ENCODE data around the gene KLRB1. TPM values are rescaled to one million over a fixed set of nuclear protein-coding genes. Genes with fewer than 3 reads are reported as not detected.
"Not testable (repeated sequence)": the region's sequence is repeated elsewhere in the genome, so short reads cannot be mapped to it uniquely, and the experiment has no call there.

KLRB1 gene
- total RNA-seq, 1 donor from 2014 or later: 0.41 TPM

GRCh38 chr12:9619411-9620179 is 11.9 kb upstream of the KLRB1 start:
- no peak for DNase-seq

DNA sequence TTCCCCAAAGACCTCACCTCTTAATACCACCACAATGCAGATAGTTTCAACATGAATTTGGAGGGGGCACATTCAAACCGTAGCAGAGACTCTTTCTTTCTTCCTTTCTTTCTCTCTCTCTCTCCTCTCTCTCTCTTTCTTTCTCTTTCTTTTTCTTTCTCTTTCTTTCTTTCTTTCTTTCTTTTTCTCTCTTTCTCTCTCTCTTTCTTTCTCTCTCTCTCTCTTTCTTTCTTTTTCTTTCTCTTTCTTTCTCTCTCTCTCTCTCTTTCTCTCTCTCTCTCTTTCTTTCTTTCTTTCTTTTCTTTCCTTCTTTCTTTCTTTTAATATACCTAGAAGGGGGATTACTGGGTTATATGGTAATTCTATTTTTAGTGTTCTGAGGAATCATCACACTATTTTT is 11.2 kb upstream of the KLRB1 start:
- not testable (repeated sequence) for DNase-seq

DNA sequence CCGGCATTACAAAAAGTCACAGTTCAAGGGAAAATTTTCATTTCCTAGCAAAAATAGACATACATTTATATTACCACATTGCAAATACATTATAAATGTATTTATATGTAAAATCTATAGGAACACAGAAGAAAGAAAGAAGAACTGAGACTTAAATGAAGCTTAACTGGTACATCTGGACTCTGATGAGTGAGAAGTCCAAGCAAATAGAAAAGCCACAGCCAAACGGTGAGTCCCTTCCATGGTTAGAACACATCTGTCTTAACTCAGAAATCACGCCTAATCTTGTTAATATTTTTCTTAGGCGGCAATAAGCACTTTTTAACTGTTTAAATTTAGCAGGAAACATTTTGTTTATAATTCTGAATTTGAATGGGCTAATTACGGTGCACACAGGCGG is 9.4 kb upstream of the KLRB1 start:
- DNase-seq: no peak

GRCh38 chr12:9615420-9616136 is 7.9 kb upstream of the KLRB1 start:
- DNase-seq: no peak

GRCh38 chr12:9610606-9611005 is 2.9 kb upstream of the KLRB1 start:
- DNase-seq: not testable (repeated sequence)

GRCh38 chr12:9606736-9607372 is 862 bp downstream of the KLRB1 start:
- DNase-seq: no peak

GRCh38 chr12:9606247-9606646 is 1.5 kb downstream of the KLRB1 start:
- DNase-seq: no peak

- DNase-seq: no peak
Measured at GRCh38 chr12:9605483-9605882, 2.2 kb downstream of the KLRB1 start.

DNA sequence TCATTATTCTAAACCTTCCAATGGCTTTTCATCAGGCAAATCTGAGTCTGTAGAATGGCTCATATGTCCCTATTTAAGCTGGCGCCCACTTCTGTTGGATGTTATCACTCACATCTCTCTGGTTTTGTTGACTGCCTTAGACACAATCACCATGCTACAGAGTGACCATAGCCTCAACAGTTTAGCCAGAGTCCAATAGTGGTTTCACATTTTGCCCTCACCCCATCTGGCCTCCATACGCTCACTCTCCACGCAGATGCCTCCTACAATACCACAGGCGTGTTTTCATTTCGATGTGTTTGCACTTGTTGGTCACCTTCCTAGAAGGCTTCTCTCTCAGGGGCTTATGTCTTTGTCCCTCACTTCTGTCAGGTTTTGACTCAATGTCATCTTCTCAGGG is 3.4 kb downstream of the KLRB1 start:
- no peak for DNase-seq

DNA sequence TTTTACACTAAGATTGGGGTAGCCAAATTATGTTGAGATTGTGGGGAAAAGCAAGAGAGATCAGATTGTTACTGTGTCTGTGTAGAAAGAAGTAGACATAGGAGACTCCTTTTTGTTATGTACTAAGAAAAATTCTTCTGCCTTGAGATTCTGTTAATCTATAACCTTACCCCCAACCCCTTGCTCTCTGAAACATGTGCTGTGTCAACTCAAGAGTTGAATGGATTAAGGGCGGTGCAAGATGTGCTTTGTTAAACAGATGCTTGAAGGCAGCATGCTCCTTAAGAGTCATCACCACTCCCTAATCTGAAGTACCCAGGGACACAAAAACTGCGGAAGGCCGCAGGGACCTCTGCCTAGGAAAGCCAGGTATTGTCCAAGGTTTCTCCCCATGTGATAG is 7.3 kb downstream of the KLRB1 start:
- DNase-seq: not testable (repeated sequence)

- no peak for DNase-seq
Measured at GRCh38 chr12:9598363-9598762, 9.4 kb downstream of the KLRB1 start.

- DNase-seq: no peak
Measured at GRCh38 chr12:9597365-9597764, 10.4 kb downstream of the KLRB1 start.

DNA sequence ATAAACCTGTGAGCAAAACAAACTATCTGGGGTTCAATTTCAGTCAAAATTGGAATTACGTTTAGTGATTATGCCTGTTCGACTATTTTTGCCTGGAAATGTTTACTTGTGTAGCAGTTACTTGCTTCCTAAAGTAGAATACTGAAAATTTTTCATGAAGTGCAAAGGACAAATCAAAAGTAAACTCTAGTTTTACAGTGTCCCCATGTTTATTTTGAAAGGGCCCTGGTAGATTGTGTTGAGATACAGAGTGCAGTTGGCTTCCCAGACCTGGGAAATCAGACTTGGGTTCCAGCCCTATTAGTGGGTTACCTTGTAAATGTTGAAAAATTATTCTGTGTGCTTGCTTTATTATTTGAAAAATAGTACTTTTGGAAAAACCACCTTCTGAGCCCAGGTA is 17.3 kb downstream of the KLRB1 start:
- no peak for DNase-seq

- no peak for DNase-seq
Measured at GRCh38 chr12:9588749-9589148, 19.0 kb downstream of the KLRB1 start.

GRCh38 chr12:9587987-9588600 is 19.6 kb downstream of the KLRB1 start:
- no peak for DNase-seq

DNA sequence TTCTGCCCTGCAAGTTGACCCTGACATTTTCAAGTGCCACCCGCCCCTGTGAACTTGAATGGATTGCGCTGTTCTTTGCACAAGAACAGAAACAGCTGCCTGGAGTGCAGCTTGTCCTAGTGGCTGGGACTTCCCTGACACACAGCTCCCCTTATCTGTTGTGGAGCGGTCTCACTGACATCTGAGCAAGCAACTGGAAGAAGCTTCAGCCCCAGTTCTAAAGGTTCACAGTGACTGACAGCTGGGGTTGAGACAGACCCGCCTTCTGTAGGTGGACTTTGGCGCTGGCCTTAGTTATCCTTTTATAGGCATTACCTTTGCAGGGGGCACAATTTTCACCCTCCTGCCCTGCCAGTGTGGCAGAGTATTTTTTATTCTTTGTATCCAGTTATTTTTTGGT is 30.0 kb downstream of the KLRB1 start:
- not testable (repeated sequence) for DNase-seq

- not testable (repeated sequence) for DNase-seq
Measured at GRCh38 chr12:9567151-9567550, 40.6 kb downstream of the KLRB1 start.

- not testable (repeated sequence) for DNase-seq
Measured at GRCh38 chr12:9566113-9566512, 41.6 kb downstream of the KLRB1 start.

- not testable (repeated sequence) for DNase-seq
Measured at GRCh38 chr12:9564418-9564817, 43.3 kb downstream of the KLRB1 start.

GRCh38 chr12:9562841-9563453 is 44.8 kb downstream of the KLRB1 start:
- DNase-seq: not testable (repeated sequence)

DNA sequence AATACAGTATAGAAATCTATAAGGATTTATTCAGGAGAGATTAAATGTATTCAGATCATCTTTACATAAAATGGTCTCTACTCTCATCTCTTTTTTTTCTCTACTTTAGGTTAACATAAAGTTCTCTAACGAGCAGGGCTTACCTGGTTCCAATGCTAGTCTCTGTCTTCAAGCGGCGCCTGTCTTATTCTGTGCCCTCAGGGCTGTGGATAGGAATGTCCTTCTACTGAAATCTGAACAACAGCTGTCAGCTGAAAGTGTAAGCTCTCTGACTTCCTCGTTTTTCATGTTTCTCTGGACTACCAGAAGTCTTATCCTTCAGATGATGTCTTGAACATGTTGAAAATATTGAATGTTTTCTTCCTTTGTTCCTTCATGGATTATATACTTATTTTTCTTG is 62.2 kb downstream of the KLRB1 start:
- DNase-seq: peak; percentile 8
